Activated CD4-positive, CD25-positive, alpha-beta regulatory T cell treated with anti-CD3 and anti-CD28 coated beads, Interleukin-2, amount 50 U/mL, for 16 hours (primary cell): ENCODE data around the gene NAMPT.

ENCODE experiments used
- DNase-seq: peaks from one replicate; pipeline ENCODE4 v3.0.0-alpha.2; 2020; ENCODE audit warnings: low read depth, low spot score

NAMPT gene

GRCh38 chr7:106273009-106273668, 11.6 kb downstream of the NAMPT start:
- no peak for DNase-seq

- DNase-seq: no peak
Observed at GRCh38 chr7:106270122-106270977, 14.4 kb downstream of the NAMPT start.

GRCh38 chr7:106269254-106269961, 15.4 kb downstream of the NAMPT start:
- DNase-seq: no peak

GRCh38 chr7:106265133-106265532, 19.6 kb downstream of the NAMPT start:
- no peak for DNase-seq

GRCh38 chr7:106262221-106262881, 22.4 kb downstream of the NAMPT start:
- no peak for DNase-seq

GRCh38 chr7:106260136-106260561, 24.6 kb downstream of the NAMPT start:
- no peak for DNase-seq

GRCh38 chr7:106258789-106259188, 26.0 kb downstream of the NAMPT start:
- no peak for DNase-seq

GRCh38 chr7:106257752-106258151, 27.0 kb downstream of the NAMPT start:
- DNase-seq: no peak

- no peak for DNase-seq
Observed at GRCh38 chr7:106256144-106256543, 28.6 kb downstream of the NAMPT start.

GRCh38 chr7:106255246-106255645, 29.5 kb downstream of the NAMPT start:
- no peak for DNase-seq

GRCh38 chr7:106254525-106255116, 30.2 kb downstream of the NAMPT start:
- DNase-seq: no peak

- no peak for DNase-seq
Observed at GRCh38 chr7:106252568-106252967, 32.2 kb downstream of the NAMPT start.

- no peak for DNase-seq
Observed at GRCh38 chr7:106249488-106249887, 35.3 kb downstream of the NAMPT start.

GRCh38 chr7:106248600-106248999, 36.2 kb downstream of the NAMPT start:
- no peak for DNase-seq

GRCh38 chr7:106247841-106248240, 36.9 kb downstream of the NAMPT start:
- no peak for DNase-seq

- no peak for DNase-seq
Observed at GRCh38 chr7:106246902-106247711, 37.7 kb downstream of the NAMPT start.

GRCh38 chr7:106243893-106244292, 40.9 kb downstream of the NAMPT start:
- DNase-seq: no peak

- DNase-seq: no peak
Observed at GRCh38 chr7:106239406-106239805, 45.4 kb downstream of the NAMPT start.

- no peak for DNase-seq
Observed at GRCh38 chr7:106238830-106239229, 46.0 kb downstream of the NAMPT start.

- DNase-seq: no peak
Observed at GRCh38 chr7:106236065-106236464, 48.7 kb downstream of the NAMPT start.

- no peak for DNase-seq
Observed at GRCh38 chr7:106234425-106234824, 50.4 kb downstream of the NAMPT start.
